Heart left ventricle (tissue), 16 donors: Measurements from ENCODE around the gene KITLG. TPM values are rescaled to one million over a fixed set of nuclear protein-coding genes. Genes with fewer than 3 reads are reported as not detected.

ENCODE experiments used
- ATAC-seq, 4 donors: fragments of 200-7000 bp; cut with Tn5 transposase; one replicate each; pipeline ENCODE4 v1.9.1; 2020 to 2022; ENCODE audit warnings: moderate library complexity in 4 of 4, mild to moderate bottlenecking in 3 of 4, moderate number of reproducible peaks in 1 of 4
- DNase-seq, 5 donors: peaks; one replicate each; pipeline ENCODE4 v3.0.0-alpha.2; 2020
- H3K27ac ChIP-seq, 12 donors: fragments of 200-600 bp; sonication (generic) in 4 of 12; one replicate each; pipeline versions ENCODE4 v1.5.0 to v1.8.0; 2016 to 2022; ENCODE audit warnings: mild to moderate bottlenecking in 2 of 12
- H3K27me3 ChIP-seq, 9 donors: fragments of 200-600 bp; sonication (generic) in 2 of 9; one replicate each; pipeline versions ENCODE4 v1.5.1 to v1.8.0; 2016 to 2022; ENCODE audit warnings: mild to moderate bottlenecking in 3 of 9
- H3K36me3 ChIP-seq, 9 donors: fragments of 200-600 bp; sonication (generic) in 2 of 9; one replicate each; pipeline versions ENCODE4 v1.5.0 to v1.8.0; 2018 to 2022; ENCODE audit warnings: mild to moderate bottlenecking in 2 of 9
- H3K4me1 ChIP-seq, 12 donors: fragments of 200-600 bp; sonication (generic) in 4 of 12; one replicate each; pipeline versions ENCODE4 v1.5.0 to v1.8.0; 2016 to 2022; ENCODE audit warnings: mild to moderate bottlenecking in 3 of 12
- H3K4me3 ChIP-seq, 12 donors: fragments of 200-600 bp; sonication (generic) in 4 of 12; one replicate each; pipeline versions ENCODE4 v1.5.0 to v1.8.0; 2017 to 2022; ENCODE audit warnings: mild to moderate bottlenecking in 9 of 12, moderate library complexity in 4 of 12
- H3K9me3 ChIP-seq, 12 donors: fragments of 200-600 bp; sonication (generic) in 4 of 12; one replicate each; pipeline versions ENCODE4 v1.5.0 to v1.8.0; 2016 to 2022; ENCODE audit warnings: mild to moderate bottlenecking in 1 of 12
- CTCF ChIP-seq, 12 donors: fragments of 200-600 bp; sonication (generic) in 4 of 12; IDR thresholded peaks; one replicate each; pipeline versions ENCODE4 v1.5.0 to v1.8.0; 2018 to 2022; ENCODE audit warnings: antibody characterized with exemption in 12 of 12, mild to moderate bottlenecking in 5 of 12
- POLR2A ChIP-seq, 2 donors: fragments of 450-650 bp; IDR thresholded peaks; one replicate each; pipeline ENCODE4 v1.6.1; 2017; ENCODE audit warnings: antibody characterized with exemption in 2 of 2, mild to moderate bottlenecking in 2 of 2, moderate library complexity in 2 of 2
- WGBS, 4 donors: extraction: QIAGEN DNeasy Blood & Tissue Kit in 2 of 4; methylation state at CpG; one replicate each; pipeline versions ENCODE4 v1.1.5 to v1.1.7; 2013 to 2018; 5-methylcytosine and 5-hydroxymethylcytosine counted together
- intact Hi-C, 10 donors: fragments of 100-400 bp; cut with DNase I; formaldehyde crosslinking; loops; one replicate each; pipeline versions ENCODE4 v1.11.1 to v1.14.2; 2022
- polyA plus RNA-seq, 2 donors: library from polyadenylated mRNA; stranded (reverse); fragments of 200-250 nt; gene quantifications; one replicate each; pipeline ENCODE4 v1.2.3, GENCODE V29; 2013
- total RNA-seq, 9 donors: library from RNA; depleted of rRNA in 2 of 9; stranded (reverse); fragments of >200 nt in 2 of 9; fragmentation: NEBNext Ultra II Directional in 3 of 9; extraction: Animal tissue kit (Norgen Biotek cat#: 25700) in 3 of 9; gene quantifications; one replicate each; pipeline versions ENCODE4 v1.1.0 to v1.2.4, GENCODE V29; 2016 to 2023
- donor health status: ischemic (EF 13 %, LVEDD 7.1; RV severe dilation, severe dysfunction).
- donor health status: healthy with polysubstance abuse.
- donor health status: DM: no; HTN: yes; CAD: no.
- donor health status: DM: no; HTN: no; CAD: no.
- donor health status: ischemic (EF 25% LVEDD 6.9; RV normal size, moderate dysfunction).
- donor health status: ischemic (EF 25% LVEDD 5.7; RV mildly dilated, moderate dysfunction).
- donor health status: healthy.
- donor health status: DM: yes; HTN: yes; CAD: no.
- donor health status: ischemic (EF 35%, LVEDD 5.7; RV mildly dilated, moderate dysfunction).
- donor health status: nonischemic (EF 11% LVEDD 7.7; RV severe dilation, severe dysfunction).
- donor health status: DM: yes; HTN: yes; CAD: no.
- donor health status: PGD.
- donor health status: ischemic (EF 29% LVEDD 5.4; RV normal size, mild dysfunction).
- donor health status: nonischemic (EF 23%, LVEDD 6.1; RV moderate dilation, normal function).

The KITLG gene
- total and polyA plus RNA-seq, 11 donors = 3.1 to 15.3 (median 9.3) TPM

GRCh38 chr12:88573583-88573982, 6.7 kb downstream of the KITLG start:
- ATAC-seq (no peak), DNase-seq (no peak)
- Histone ChIP-seq H3K9me3 (no peaks in the 10 kb centered on the region), H3K36me3 (no peaks in the 10 kb centered on the region), H3K4me1 (peaks cover 0 to 75% (median 30%) of the 10 kb centered on the region in 12 donors), H3K27me3 (peaks cover 0 to 3% (median 0%) of the 10 kb centered on the region in 9 donors), H3K27ac (peak overlapping the region in 1 of 12 donors; percentile 50), H3K4me3 (no peak overlapping the region)
- intact Hi-C loops = loop anchor here in 2 of 10 donors (10.0 kb wide), 1 partner anchor 429 kb away; the partner anchor contains the start of genes CEP290 (in 2 of the 2) and TMTC3 (in 2 of the 2)
- no peak for TF ChIP-seq POLR2A (IDR thresholded peaks at IDR 0.05)
- TF ChIP-seq CTCF (IDR thresholded peaks at IDR 0.05) = no peak
- WGBS, 4 donors = 80 to 87% (median 85%) methylated on average over 4 of the region's 4 CpGs

DNA sequence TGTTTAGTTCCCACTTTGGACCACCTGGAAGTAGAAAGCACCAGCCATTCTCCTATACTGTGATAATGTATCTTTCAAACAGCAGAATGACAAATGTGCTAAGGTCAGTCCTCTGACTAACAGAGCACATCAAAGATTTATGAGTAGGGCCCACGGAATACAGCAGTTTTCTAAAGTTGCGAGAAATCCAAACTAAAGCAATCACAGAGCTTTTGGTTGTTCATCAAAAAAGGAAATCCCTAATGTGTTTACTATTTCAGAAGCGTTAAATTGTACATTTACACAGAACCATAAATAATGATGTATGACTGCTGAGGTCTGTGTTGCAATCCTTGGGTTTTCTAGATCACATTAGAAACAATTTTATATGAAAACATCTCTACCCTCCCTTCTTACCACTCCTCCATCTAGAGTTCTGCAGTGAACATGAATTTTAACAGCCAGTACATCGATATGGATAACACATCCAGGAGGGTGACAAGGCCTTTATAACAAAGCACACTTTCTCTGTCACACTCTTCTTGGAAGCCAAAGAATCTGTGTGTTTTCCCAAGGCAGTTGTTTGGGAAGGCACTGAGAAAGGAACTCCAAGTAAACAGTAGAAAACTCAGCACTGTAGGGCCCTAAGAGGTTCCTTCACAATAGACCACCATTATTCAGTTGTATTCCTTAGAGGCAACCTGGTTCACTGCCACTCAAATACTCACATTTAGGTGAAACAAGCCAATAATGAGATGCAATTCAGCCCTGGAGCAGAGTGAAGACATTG, 7.3 kb downstream of the KITLG start:
- Histone ChIP-seq H3K27me3 (peaks cover 0 to 3% (median 0%) of the 10 kb centered on the region in 9 donors), H3K4me1 (peaks cover 0 to 76% (median 30%) of the 10 kb centered on the region in 12 donors), H3K36me3 (no peaks in the 10 kb centered on the region), H3K9me3 (no peaks in the 10 kb centered on the region), H3K27ac (peak overlapping the region in 1 of 12 donors; percentile 50), H3K4me3 (no peak overlapping the region)
- intact Hi-C loops = loop anchor here in 2 of 10 donors (10.0 kb wide), 1 partner anchor 428 kb away; the partner anchor contains the start of genes CEP290 (in 2 of the 2) and TMTC3 (in 2 of the 2)
- TF ChIP-seq CTCF (IDR thresholded peaks at IDR 0.05) (no peak), POLR2A (IDR thresholded peaks at IDR 0.05) (no peak)
- WGBS, 4 donors = 52 to 67% (median 64%) methylated on average over 4 of the region's 4 CpGs
- no peak for DNase-seq
- no peak for ATAC-seq

- intact Hi-C loops = loop anchor here in 2 of 10 donors (10.0 kb wide), 1 partner anchor 427 kb away; the partner anchor contains the start of genes CEP290 (in 2 of the 2) and TMTC3 (in 2 of the 2)
- peaks cover 0 to 80% (median 27%) of the 10 kb centered on the region in 12 donors for H3K4me1 ChIP-seq
These were observed 8.7 kb downstream of the KITLG start for GRCh38 chr12:88571543-88571942.

More at GRCh38 chr12:88571543-88571942, 8.7 kb downstream of the KITLG start:
- TF ChIP-seq POLR2A (IDR thresholded peaks at IDR 0.05) (no peak), CTCF (IDR thresholded peaks at IDR 0.05) (no peak)
- WGBS, 4 donors = 92 to 100% (median 95%) methylated on average over 1 of the region's 1 CpG
- H3K27me3 ChIP-seq = peaks cover 0 to 3% (median 0%) of the 10 kb centered on the region in 9 donors
- no peaks in the 10 kb centered on the region for H3K9me3 ChIP-seq
- no peaks in the 10 kb centered on the region for H3K36me3 ChIP-seq
- H3K4me3 ChIP-seq = no peak overlapping the region
- ATAC-seq = no peak
- no peak for DNase-seq
- H3K27ac ChIP-seq = peak overlapping the region in 1 of 12 donors; percentile 50
